Kidney (tissue), 14 donors: Measurements from ENCODE around the gene SLIT1. TPM values are rescaled to one million over a fixed set of nuclear protein-coding genes. Genes with fewer than 3 reads are reported as not detected.

Experiments used
- DNase-seq, 5 donors: peaks; one replicate each; pipeline ENCODE4 v3.0.0-alpha.2; 2013 to 2020
- FAIRE-seq: peaks from 2 replicates; lab custom pipeline; 2012; peaks lifted over from hg19 to GRCh38; lab: Jason Lieb, UNC
- H3K27ac ChIP-seq, 2 donors: one replicate each; pipeline ENCODE4 v1.7.0; 2013; ENCODE audit warnings: low read depth in 2 of 2, low read length in 2 of 2, inconsistent platforms in 1 of 2
- H3K27me3 ChIP-seq: one replicate; pipeline ENCODE4 v1.7.1; 2013; ENCODE audit warnings: low read length, inconsistent platforms; ENCODE audit not compliant: control insufficient read depth, insufficient read depth
- H3K36me3 ChIP-seq, 3 donors: one replicate each; pipeline versions ENCODE4 v1.7.0 to v1.7.1; 2013; ENCODE audit warnings: low read length in 3 of 3, control low read depth in 1 of 3, inconsistent platforms in 1 of 3; ENCODE audit not compliant: insufficient read depth in 3 of 3, control insufficient read depth in 2 of 3
- H3K4me1 ChIP-seq, 3 donors: one replicate each; pipeline versions ENCODE4 v1.7.0 to v1.7.1; 2013; ENCODE audit warnings: low read length in 3 of 3, inconsistent platforms in 1 of 3, low read depth in 1 of 3; ENCODE audit not compliant: control insufficient read depth in 2 of 3, insufficient read depth in 2 of 3
- H3K4me3 ChIP-seq, 3 donors: one replicate each; pipeline versions ENCODE4 v1.7.0 to v1.8.1; 2013; ENCODE audit warnings: low read length in 3 of 3, control low read depth in 1 of 3, inconsistent platforms in 1 of 3
- H3K9ac ChIP-seq, 3 donors: one replicate each; pipeline versions ENCODE4 v1.7.0 to v1.7.1; 2013; ENCODE audit warnings: low read length in 3 of 3, control low read depth in 1 of 3, inconsistent platforms in 1 of 3
- H3K9me3 ChIP-seq, 3 donors: one replicate each; pipeline versions ENCODE4 v1.7.0 to v1.7.1; 2013; ENCODE audit warnings: low read length in 3 of 3, control low read depth in 1 of 3, inconsistent platforms in 1 of 3; ENCODE audit not compliant: control insufficient read depth in 2 of 3, insufficient read depth in 1 of 3
- intact Hi-C: fragments of 100-400 bp; cut with DNase I; formaldehyde crosslinking; loops from one replicate; pipeline ENCODE4 v1.11.1; 2022
- polyA plus RNA-seq: library from polyadenylated mRNA; stranded (reverse); fragments of 350-450 nt; fragmentation: Illumina TruSeq; extraction: RNeasy Lipid Tissue Mini Kit (QIAGEN cat#74804); gene quantifications from one replicate; pipeline ENCODE4 v1.2.3, GENCODE V29; 2014; ENCODE audit warnings: low read depth, low replicate concordance; ENCODE audit not compliant: insufficient read depth
- total RNA-seq: library from RNA; stranded (reverse); fragmentation: NEBNext Ultra II Directional; extraction: Animal tissue kit (Norgen Biotek cat#: 25700); gene quantifications from one replicate; pipeline ENCODE4 v1.2.1, GENCODE V29; 2021
- TF ChIP-seq, protein P1 (sequence below): IDR thresholded peaks from 3 replicates; pipeline ENCODE4 v1.5.1; 2012; ENCODE audit warnings: mild to moderate bottlenecking, moderate library complexity, borderline replicate concordance; ENCODE audit not compliant: insufficient read depth; ENCODE audit errors: extremely low read depth
- donor health status: control.
- donor health status: control.
- donor health status: control.
- donor health status: control.
- donor health status: control.
- donor health status: DM: yes; HTN: yes; CAD: no.
- donor health status: Normal renal cell carcinoma (clear cell type).

SLIT1 gene
- total and polyA plus RNA-seq, 2 donors from 2014 or later, result 0.06 to 0.35 TPM

DNA sequence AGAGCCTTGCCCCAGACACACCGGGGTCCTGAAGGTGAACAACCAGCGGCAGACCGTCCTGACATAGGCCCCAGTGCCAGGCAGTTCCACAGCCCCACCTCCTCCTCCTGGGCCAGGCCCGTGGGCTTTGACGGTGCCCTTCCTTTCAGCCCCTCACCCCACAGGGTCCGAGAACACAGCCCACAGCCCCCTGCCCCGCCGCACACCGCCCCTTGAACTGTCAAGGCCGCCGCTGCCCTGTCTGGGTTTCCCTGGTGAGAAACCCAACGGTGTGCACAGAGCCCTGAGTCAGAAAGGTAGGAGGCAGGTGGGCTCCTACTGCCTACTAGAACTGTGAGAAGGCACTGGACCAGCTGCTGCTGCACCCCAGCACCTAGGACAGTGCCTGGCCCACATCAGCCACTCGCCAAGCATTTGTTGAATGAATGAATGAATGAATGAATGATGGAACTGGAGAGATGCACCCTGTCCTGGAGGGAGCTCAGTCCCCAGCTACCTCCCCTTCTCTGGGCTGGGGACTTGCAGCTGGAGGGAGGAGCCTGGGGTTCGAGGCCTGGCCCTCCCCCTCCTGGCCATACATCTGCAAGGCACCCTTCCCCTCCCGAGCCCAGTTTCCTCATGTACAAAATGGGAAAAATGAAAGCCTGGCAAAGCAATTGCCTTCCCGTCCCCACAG is 117.9 kb downstream of the SLIT1 start:
- H3K4me1 ChIP-seq, result no peaks in the 10 kb centered on the region
- TF ChIP-seq, protein P1, sequence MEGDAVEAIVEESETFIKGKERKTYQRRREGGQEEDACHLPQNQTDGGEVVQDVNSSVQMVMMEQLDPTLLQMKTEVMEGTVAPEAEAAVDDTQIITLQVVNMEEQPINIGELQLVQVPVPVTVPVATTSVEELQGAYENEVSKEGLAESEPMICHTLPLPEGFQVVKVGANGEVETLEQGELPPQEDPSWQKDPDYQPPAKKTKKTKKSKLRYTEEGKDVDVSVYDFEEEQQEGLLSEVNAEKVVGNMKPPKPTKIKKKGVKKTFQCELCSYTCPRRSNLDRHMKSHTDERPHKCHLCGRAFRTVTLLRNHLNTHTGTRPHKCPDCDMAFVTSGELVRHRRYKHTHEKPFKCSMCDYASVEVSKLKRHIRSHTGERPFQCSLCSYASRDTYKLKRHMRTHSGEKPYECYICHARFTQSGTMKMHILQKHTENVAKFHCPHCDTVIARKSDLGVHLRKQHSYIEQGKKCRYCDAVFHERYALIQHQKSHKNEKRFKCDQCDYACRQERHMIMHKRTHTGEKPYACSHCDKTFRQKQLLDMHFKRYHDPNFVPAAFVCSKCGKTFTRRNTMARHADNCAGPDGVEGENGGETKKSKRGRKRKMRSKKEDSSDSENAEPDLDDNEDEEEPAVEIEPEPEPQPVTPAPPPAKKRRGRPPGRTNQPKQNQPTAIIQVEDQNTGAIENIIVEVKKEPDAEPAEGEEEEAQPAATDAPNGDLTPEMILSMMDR, result no peak
- peaks cover 0 to 3% (median 0%) of the 10 kb centered on the region in 3 donors for H3K9me3 ChIP-seq
- H3K4me3 ChIP-seq, result no peak overlapping the region
- intact Hi-C loops, result no loop called here
- FAIRE-seq (no peak), DNase-seq (peak in 2 of 5 donors; percentile 11 to 31)
- no peaks in the 10 kb centered on the region for H3K27me3 ChIP-seq
- no peaks in the 10 kb centered on the region for H3K36me3 ChIP-seq
- no peak overlapping the region for H3K9ac ChIP-seq
- no peak overlapping the region for H3K27ac ChIP-seq

DNA sequence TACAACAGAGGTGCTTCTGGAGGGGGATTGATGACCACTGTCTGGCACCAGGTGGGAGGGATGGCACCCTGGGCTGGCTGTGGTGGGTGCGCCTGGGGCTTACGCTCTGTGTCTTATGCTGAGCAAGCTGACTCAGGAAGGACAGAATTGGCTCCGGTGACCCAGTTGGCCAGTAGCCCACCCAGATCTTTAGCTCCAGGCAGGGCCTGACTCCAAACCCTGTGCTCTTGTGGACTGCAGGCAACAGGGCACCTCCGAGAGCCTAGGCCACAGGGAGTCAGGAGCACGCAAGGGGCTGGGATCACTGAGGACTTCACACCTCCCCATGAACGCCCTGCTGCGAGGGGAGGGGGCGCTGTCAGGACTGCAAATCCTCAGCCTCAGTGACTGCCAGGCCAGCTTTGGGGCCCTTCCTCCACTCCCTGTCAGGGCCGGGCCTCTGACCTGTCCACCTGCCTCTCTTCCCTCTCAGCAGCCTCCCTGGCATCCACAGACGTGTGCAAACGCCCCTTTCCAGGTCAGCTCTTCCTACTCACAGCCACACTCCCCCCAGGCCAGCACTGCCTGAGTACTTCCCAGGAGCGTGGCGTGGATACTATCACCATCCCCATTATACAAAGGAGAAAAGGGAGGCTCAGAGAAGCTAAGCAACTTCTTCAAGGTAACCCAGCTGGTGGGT is 118.7 kb downstream of the SLIT1 start:
- H3K9me3 ChIP-seq, result peaks cover 0 to 3% (median 0%) of the 10 kb centered on the region in 3 donors
- FAIRE-seq (no peak), DNase-seq (peak in 2 of 5 donors; percentile 43 to 55)

GRCh38 chr10:97065686-97066660 is 119.8 kb downstream of the SLIT1 start:
- Histone ChIP-seq H3K9me3 (peaks cover 0 to 3% (median 0%) of the 10 kb centered on the region in 3 donors), H3K27me3 (no peaks in the 10 kb centered on the region), H3K4me3 (no peak overlapping the region), H3K4me1 (no peaks in the 10 kb centered on the region), H3K27ac (no peak overlapping the region), H3K36me3 (no peaks in the 10 kb centered on the region), H3K9ac (no peak overlapping the region)
- FAIRE-seq (no peak), DNase-seq (peak in 3 of 5 donors; percentile 18 to 30 (median 27))
- TF ChIP-seq, protein P1, result no peak
- intact Hi-C loops, result no loop called here

More for the DNA sequence above, 118.7 kb downstream of the SLIT1 start:
- no peaks in the 10 kb centered on the region for H3K4me1 ChIP-seq
- H3K27me3 ChIP-seq, result no peaks in the 10 kb centered on the region
- TF ChIP-seq, protein P1, result no peak
- H3K9ac ChIP-seq, result no peak overlapping the region
- no peak overlapping the region for H3K27ac ChIP-seq
- H3K36me3 ChIP-seq, result no peaks in the 10 kb centered on the region
- H3K4me3 ChIP-seq, result no peak overlapping the region
- intact Hi-C loops, result no loop called here
